GM18951 (cell line): ENCODE data around the gene IFT88.

Experiments
- POLR2A ChIP-seq: IDR thresholded peaks from 4 replicates; pipeline ENCODE4 v1.6.1; 2011; ENCODE audit warnings: mild to moderate bottlenecking; ENCODE audit not compliant: insufficient read length, insufficient read depth; ENCODE audit errors: extremely low read depth
- in situ Hi-C: fragments of 300-500 bp; cut with MboI; formaldehyde crosslinking; loops from one replicate; pipeline ENCODE4 v1.12.0; 2022; ENCODE audit warnings: low sequenced_read_pairs, mixed read lengths, inconsistent platforms; ENCODE audit not compliant: unreplicated experiment

IFT88 gene

GRCh38 chr13:20691616-20692015 is 124.7 kb downstream of the IFT88 start:
- TF ChIP-seq POLR2A = no peak
- in situ Hi-C loops = no loop called here

GRCh38 chr13:20696073-20696472 is 129.1 kb downstream of the IFT88 start:
- TF ChIP-seq POLR2A = no peak
- in situ Hi-C loops = no loop called here

DNA sequence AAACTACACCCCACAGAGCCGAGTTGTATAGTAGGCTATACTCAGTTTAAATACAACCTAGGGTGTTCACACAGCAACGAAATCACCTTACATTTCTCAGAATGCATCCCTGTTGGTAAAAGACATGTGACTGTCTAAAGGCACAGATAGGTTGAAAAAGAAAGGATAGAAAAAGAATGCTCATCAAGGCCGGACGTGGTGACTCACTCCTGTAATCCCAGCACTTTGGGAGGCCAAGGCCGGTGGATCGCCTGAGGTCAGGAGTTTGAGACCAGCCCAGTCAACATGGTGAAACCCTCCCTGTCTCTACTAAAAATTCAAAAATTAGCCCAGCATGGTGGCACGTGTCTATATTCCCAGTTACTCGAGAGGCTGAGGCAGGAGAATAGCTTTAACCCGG is 132.8 kb downstream of the IFT88 start:
- in situ Hi-C loops = no loop called here
- TF ChIP-seq POLR2A = no peak

GRCh38 chr13:20700288-20700687 is 133.3 kb downstream of the IFT88 start:
- TF ChIP-seq POLR2A = no peak
- in situ Hi-C loops = no loop called here

GRCh38 chr13:20701461-20701860 is 134.5 kb downstream of the IFT88 start:
- in situ Hi-C loops = no loop called here
- TF ChIP-seq POLR2A = no peak

GRCh38 chr13:20702530-20702914 is 135.6 kb downstream of the IFT88 start:
- no peak for TF ChIP-seq POLR2A
- in situ Hi-C loops = no loop called here

GRCh38 chr13:20702915-20703779 is 136.2 kb downstream of the IFT88 start, which contains the start of gene IL17D:
IL17D (plus strand) TSS chr13:20703699; CDS start chr13:20704002, 303 bp downstream.
- no peak for TF ChIP-seq POLR2A
- in situ Hi-C loops = no loop called here

GRCh38 chr13:20703780-20704458 is 137.0 kb downstream of the IFT88 start:
- in situ Hi-C loops = no loop called here
- TF ChIP-seq POLR2A = peak; percentile 49

- in situ Hi-C loops = no loop called here
- TF ChIP-seq POLR2A = no peak
These were observed 137.6 kb downstream of the IFT88 start for GRCh38 chr13:20704459-20705069.

GRCh38 chr13:20706661-20707060 is 139.7 kb downstream of the IFT88 start:
- in situ Hi-C loops = no loop called here
- TF ChIP-seq POLR2A = no peak

- TF ChIP-seq POLR2A = no peak
- in situ Hi-C loops = no loop called here
These were observed 141.3 kb downstream of the IFT88 start for GRCh38 chr13:20708216-20708615.

GRCh38 chr13:20709369-20709768 is 142.4 kb downstream of the IFT88 start:
- no peak for TF ChIP-seq POLR2A
- in situ Hi-C loops = no loop called here

DNA sequence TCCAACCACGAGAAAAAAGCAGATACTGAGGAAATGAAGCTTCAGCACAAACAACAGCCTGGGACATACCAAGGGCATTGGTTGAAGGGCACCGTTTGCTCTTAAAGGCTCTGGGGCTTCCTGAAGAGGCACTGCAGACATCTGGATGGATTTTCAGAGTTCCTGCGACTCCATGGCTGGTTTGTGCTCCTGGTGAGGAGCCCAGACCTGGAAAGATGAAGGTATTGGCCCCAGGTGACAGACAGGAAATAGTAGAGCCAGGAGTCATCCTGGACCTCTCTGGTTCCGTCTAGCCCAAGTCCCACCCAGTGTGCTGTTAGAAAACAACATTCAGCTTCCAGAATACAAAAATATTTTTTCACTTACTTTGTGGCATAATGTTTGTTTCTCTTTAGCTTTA is 142.8 kb downstream of the IFT88 start:
- in situ Hi-C loops = no loop called here
- no peak for TF ChIP-seq POLR2A
